Measurements from ENCODE around the gene AGPAT1. TPM values are rescaled to one million over a fixed set of nuclear protein-coding genes. Genes with fewer than 3 reads are reported as not detected.

The AGPAT1 gene
- 111 TPM for polyA plus RNA-seq (2012; ENCODE audit: insufficient read depth, insufficient read length, low read depth)

- H3K27me3 ChIP-seq, result no peaks in the 10 kb centered on the region
- H3K36me3 ChIP-seq, result peaks cover 2% of the 10 kb centered on the region
- TF ChIP-seq CTCF (IDR thresholded peaks at IDR 0.05; ENCODE audit: low read depth, low read length), result no peak
- no peaks in the 10 kb centered on the region for H3K9me3 ChIP-seq
- DNase-seq, result peak; percentile 97
- H3K4me1 ChIP-seq, result no peaks in the 10 kb centered on the region
- H3K4me3 ChIP-seq (ENCODE audit: low read depth, low read length), result peak within 1 kb of the TSS; percentile 96
Measured at GRCh38 chr6:32175711-32176475, at the start of gene AGPAT1. Gene AGPAT1 (minus strand): TSS chr6:32176084. CDS start chr6:32171496, 4,588 bp downstream.

GRCh38 chr6:32224696-32225095 is 48.8 kb upstream of the AGPAT1 start:
- H3K9me3 ChIP-seq, result no peaks in the 10 kb centered on the region
- H3K27me3 ChIP-seq, result peaks cover 18% of the 10 kb centered on the region
- no peaks in the 10 kb centered on the region for H3K4me1 ChIP-seq
- no peak for DNase-seq
- no peaks in the 10 kb centered on the region for H3K36me3 ChIP-seq
- no peak overlapping the region for H3K4me3 ChIP-seq (ENCODE audit: low read depth, low read length)
- no peak for TF ChIP-seq CTCF (IDR thresholded peaks at IDR 0.05; ENCODE audit: low read depth, low read length)

- H3K4me3 ChIP-seq (ENCODE audit: low read depth, low read length), result no peak within 1 kb of the TSS
- H3K4me1 ChIP-seq, result no peaks in the 10 kb centered on the region
- no peaks in the 10 kb centered on the region for H3K36me3 ChIP-seq
- DNase-seq, result no peak
- no peak for TF ChIP-seq CTCF (IDR thresholded peaks at IDR 0.05; ENCODE audit: low read depth, low read length)
- peaks cover 28% of the 10 kb centered on the region for H3K27me3 ChIP-seq
- no peaks in the 10 kb centered on the region for H3K9me3 ChIP-seq
Measured at GRCh38 chr6:32223258-32224235, 47.7 kb upstream of the AGPAT1 start, which contains the start of gene NOTCH4. Gene NOTCH4 (minus strand): TSS chr6:32224067. CDS start chr6:32223928, 139 bp downstream.

GRCh38 chr6:32222333-32223230 is 46.7 kb upstream of the AGPAT1 start:
- H3K9me3 ChIP-seq, result no peaks in the 10 kb centered on the region
- TF ChIP-seq CTCF (IDR thresholded peaks at IDR 0.05; ENCODE audit: low read depth, low read length), result no peak
- DNase-seq, result no peak
- no peaks in the 10 kb centered on the region for H3K4me1 ChIP-seq
- H3K36me3 ChIP-seq, result no peaks in the 10 kb centered on the region
- no peak overlapping the region for H3K4me3 ChIP-seq (ENCODE audit: low read depth, low read length)
- peaks cover 28% of the 10 kb centered on the region for H3K27me3 ChIP-seq

GRCh38 chr6:32220021-32220420 is 44.1 kb upstream of the AGPAT1 start:
- DNase-seq, result no peak
- Histone ChIP-seq H3K36me3 (no peaks in the 10 kb centered on the region), H3K27me3 (peaks cover 32% of the 10 kb centered on the region), H3K4me3 (ENCODE audit: low read depth, low read length) (no peak overlapping the region), H3K4me1 (no peaks in the 10 kb centered on the region), H3K9me3 (no peaks in the 10 kb centered on the region)
- no peak for TF ChIP-seq CTCF (IDR thresholded peaks at IDR 0.05; ENCODE audit: low read depth, low read length)

Data from BE2C (cell line).